Stomach (tissue), 4 donors: Measurements from ENCODE around the gene L1CAM.

Experiments used
- POLR2A ChIP-seq, 4 donors: fragments of 450-650 bp; IDR thresholded peaks; one replicate each; pipeline ENCODE4 v1.6.1; 2016; ENCODE audit warnings: antibody characterized with exemption in 4 of 4, control low read depth in 2 of 4, mild to moderate bottlenecking in 1 of 4, moderate library complexity in 1 of 4
- POLR2AphosphoS5 ChIP-seq, 3 donors: sonication (generic); formaldehyde crosslinking; IDR thresholded peaks; one replicate each; pipeline ENCODE4 v1.6.1; 2016; ENCODE audit warnings: antibody characterized with exemption in 3 of 3
- TF ChIP-seq, protein P1 (sequence below), 7 experiments: fragments of 450-650 bp in 4 of 7; fragments of 200-600 bp in 3 of 7; sonication (generic) in 3 of 7; IDR thresholded peaks; one replicate each; pipeline ENCODE4 v1.5.1; 2016 to 2019; ENCODE audit warnings: antibody characterized with exemption in 7 of 7, control low read depth in 2 of 7, mild to moderate bottlenecking in 1 of 7

DNA sequence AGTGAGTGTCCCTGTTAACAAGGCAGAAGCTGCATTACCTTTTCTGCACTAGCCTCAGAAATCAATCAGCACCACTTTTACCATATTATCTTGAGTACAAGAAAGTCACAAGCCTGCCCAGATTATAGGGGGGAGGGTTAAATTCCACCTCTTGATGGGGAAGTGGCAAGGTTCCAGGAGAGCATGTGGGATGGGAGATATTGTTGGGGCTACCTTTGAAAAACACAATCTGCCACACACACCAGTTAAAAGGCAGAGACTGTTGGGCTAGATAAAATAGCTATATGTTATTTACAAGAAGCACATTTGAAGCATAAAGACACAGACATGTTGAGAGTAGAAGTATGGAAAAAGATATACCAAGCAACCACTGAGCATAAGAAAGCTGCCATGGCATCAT is 11.9 kb upstream of the L1CAM start:
- TF ChIP-seq POLR2AphosphoS5 (IDR thresholded peaks at IDR 0.05) (no peak), POLR2A (IDR thresholded peaks at IDR 0.05) (no peak)
- TF ChIP-seq, protein P1, sequence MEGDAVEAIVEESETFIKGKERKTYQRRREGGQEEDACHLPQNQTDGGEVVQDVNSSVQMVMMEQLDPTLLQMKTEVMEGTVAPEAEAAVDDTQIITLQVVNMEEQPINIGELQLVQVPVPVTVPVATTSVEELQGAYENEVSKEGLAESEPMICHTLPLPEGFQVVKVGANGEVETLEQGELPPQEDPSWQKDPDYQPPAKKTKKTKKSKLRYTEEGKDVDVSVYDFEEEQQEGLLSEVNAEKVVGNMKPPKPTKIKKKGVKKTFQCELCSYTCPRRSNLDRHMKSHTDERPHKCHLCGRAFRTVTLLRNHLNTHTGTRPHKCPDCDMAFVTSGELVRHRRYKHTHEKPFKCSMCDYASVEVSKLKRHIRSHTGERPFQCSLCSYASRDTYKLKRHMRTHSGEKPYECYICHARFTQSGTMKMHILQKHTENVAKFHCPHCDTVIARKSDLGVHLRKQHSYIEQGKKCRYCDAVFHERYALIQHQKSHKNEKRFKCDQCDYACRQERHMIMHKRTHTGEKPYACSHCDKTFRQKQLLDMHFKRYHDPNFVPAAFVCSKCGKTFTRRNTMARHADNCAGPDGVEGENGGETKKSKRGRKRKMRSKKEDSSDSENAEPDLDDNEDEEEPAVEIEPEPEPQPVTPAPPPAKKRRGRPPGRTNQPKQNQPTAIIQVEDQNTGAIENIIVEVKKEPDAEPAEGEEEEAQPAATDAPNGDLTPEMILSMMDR (IDR thresholded peaks at IDR 0.05): no peak
